ENCODE measurements around the gene SEPSECS. TPM values are rescaled to one million over a fixed set of nuclear protein-coding genes. Genes with fewer than 3 reads are reported as not detected.

SEPSECS gene
- total and polyA plus RNA-seq, 2 donors (not counting 1 experiment from before 2014, with no cell fraction given): 5.9 to 12.4 TPM

DNA sequence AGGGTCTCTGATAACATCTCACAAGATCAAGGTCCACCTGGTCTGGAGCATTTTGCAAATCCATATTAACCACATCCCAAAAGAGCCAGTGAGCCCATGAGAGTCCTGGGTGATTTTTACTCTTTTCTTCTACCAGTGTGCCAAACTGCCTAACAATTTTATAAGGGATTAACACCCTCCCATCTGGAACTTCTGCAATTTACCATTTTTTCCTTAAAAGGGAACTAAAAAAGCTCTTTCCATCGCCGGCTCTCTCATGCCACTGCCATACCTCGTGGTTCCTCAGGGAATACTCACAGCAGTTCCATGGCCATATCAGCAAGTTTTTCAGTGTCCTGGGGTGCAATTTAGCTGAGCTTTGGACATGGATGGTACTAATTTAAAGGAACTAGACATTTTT is 55.7 kb downstream of the SEPSECS start:
- no peak overlapping the region for H3K9ac ChIP-seq (ENCODE audit: insufficient read depth, low read length)
- peaks cover 8% of the 10 kb centered on the region for H3K27me3 ChIP-seq (ENCODE audit: control insufficient read depth, insufficient read depth, low read length)
- no peak for DNase-seq (ENCODE audit: low read depth in 2 of 2)
- no peak for TF ChIP-seq CTCF (conservative IDR thresholded peaks at IDR 0.05 in 1 of 2, IDR thresholded peaks at IDR 0.05 in 1 of 2; ENCODE audit: low read depth in 1 of 2, low read length in 2 of 2)
- no peak overlapping the region for H2AFZ ChIP-seq (ENCODE audit: low read length)
- no peaks in the 10 kb centered on the region for H4K20me1 ChIP-seq (ENCODE audit: control insufficient read depth, extremely low read depth, insufficient read depth, low read length)
- H3K9me3 ChIP-seq (ENCODE audit: control insufficient read depth, insufficient read depth, low read depth, low read length): no peaks in the 10 kb centered on the region
- no peaks in the 10 kb centered on the region for H3K4me1 ChIP-seq (ENCODE audit: control insufficient read depth, extremely low read depth, insufficient read depth, low read length)
- no peak overlapping the region for H3K4me2 ChIP-seq (ENCODE audit: extremely low read depth, insufficient read depth, low read length)
- H3K4me3 ChIP-seq (replicated peaks in 1 of 4; ENCODE audit: control extremely low read depth in 1 of 4, insufficient read depth in 1 of 4, low read depth in 3 of 4, low read length in 4 of 4): no peak overlapping the region
- no peaks in the 10 kb centered on the region for H3K36me3 ChIP-seq (ENCODE audit: control insufficient read depth, insufficient read depth, low read length)
- H3K27ac ChIP-seq (ENCODE audit: insufficient read depth, low read length): no peak overlapping the region
- H3K79me2 ChIP-seq (ENCODE audit: control insufficient read depth, insufficient read depth, low read length): no peaks in the 10 kb centered on the region

GRCh38 chr4:25103418-25103817 is 56.8 kb downstream of the SEPSECS start:
- Histone ChIP-seq H4K20me1 (ENCODE audit: control insufficient read depth, extremely low read depth, insufficient read depth, low read length) (no peaks in the 10 kb centered on the region), H3K27ac (ENCODE audit: insufficient read depth, low read length) (no peak overlapping the region), H3K4me1 (ENCODE audit: control insufficient read depth, extremely low read depth, insufficient read depth, low read length) (no peaks in the 10 kb centered on the region), H3K9ac (ENCODE audit: insufficient read depth, low read length) (no peak overlapping the region), H3K9me3 (ENCODE audit: control insufficient read depth, insufficient read depth, low read depth, low read length) (no peaks in the 10 kb centered on the region), H3K36me3 (ENCODE audit: control insufficient read depth, insufficient read depth, low read length) (no peaks in the 10 kb centered on the region), H3K4me2 (ENCODE audit: extremely low read depth, insufficient read depth, low read length) (no peak overlapping the region), H3K79me2 (ENCODE audit: control insufficient read depth, insufficient read depth, low read length) (no peaks in the 10 kb centered on the region), H3K4me3 (replicated peaks in 1 of 4; ENCODE audit: control extremely low read depth in 1 of 4, insufficient read depth in 1 of 4, low read depth in 3 of 4, low read length in 4 of 4) (no peak overlapping the region), H2AFZ (ENCODE audit: low read length) (no peak overlapping the region), H3K27me3 (ENCODE audit: control insufficient read depth, insufficient read depth, low read length) (peaks cover 8% of the 10 kb centered on the region)
- no peak for DNase-seq (ENCODE audit: low read depth in 2 of 2)
- no peak for TF ChIP-seq CTCF (conservative IDR thresholded peaks at IDR 0.05 in 1 of 2, IDR thresholded peaks at IDR 0.05 in 1 of 2; ENCODE audit: low read depth in 1 of 2, low read length in 2 of 2)
- no peak for TF ChIP-seq EZH2 (IDR thresholded peaks at IDR 0.05; ENCODE audit: low read length, missing control alignments)

GRCh38 chr4:25101836-25102235 is 58.4 kb downstream of the SEPSECS start:
- TF ChIP-seq CTCF (conservative IDR thresholded peaks at IDR 0.05 in 1 of 2, IDR thresholded peaks at IDR 0.05 in 1 of 2; ENCODE audit: low read depth in 1 of 2, low read length in 2 of 2) (no peak), EZH2 (IDR thresholded peaks at IDR 0.05; ENCODE audit: low read length, missing control alignments) (no peak)
- no peak overlapping the region for H3K4me2 ChIP-seq (ENCODE audit: extremely low read depth, insufficient read depth, low read length)
- no peaks in the 10 kb centered on the region for H3K9me3 ChIP-seq (ENCODE audit: control insufficient read depth, insufficient read depth, low read depth, low read length)
- no peaks in the 10 kb centered on the region for H4K20me1 ChIP-seq (ENCODE audit: control insufficient read depth, extremely low read depth, insufficient read depth, low read length)
- DNase-seq (ENCODE audit: low read depth in 2 of 2): no peak
- H3K27ac ChIP-seq (ENCODE audit: insufficient read depth, low read length): no peak overlapping the region
- peaks cover 8% of the 10 kb centered on the region for H3K27me3 ChIP-seq (ENCODE audit: control insufficient read depth, insufficient read depth, low read length)
- no peak overlapping the region for H2AFZ ChIP-seq (ENCODE audit: low read length)
- H3K36me3 ChIP-seq (ENCODE audit: control insufficient read depth, insufficient read depth, low read length): no peaks in the 10 kb centered on the region
- H3K4me1 ChIP-seq (ENCODE audit: control insufficient read depth, extremely low read depth, insufficient read depth, low read length): no peaks in the 10 kb centered on the region
- H3K9ac ChIP-seq (ENCODE audit: insufficient read depth, low read length): no peak overlapping the region
- no peaks in the 10 kb centered on the region for H3K79me2 ChIP-seq (ENCODE audit: control insufficient read depth, insufficient read depth, low read length)
- no peak overlapping the region for H3K4me3 ChIP-seq (replicated peaks in 1 of 4; ENCODE audit: control extremely low read depth in 1 of 4, insufficient read depth in 1 of 4, low read depth in 3 of 4, low read length in 4 of 4)

Data from fibroblast of lung (primary cell).